Measurements from ENCODE around the gene C10orf95.

DNA sequence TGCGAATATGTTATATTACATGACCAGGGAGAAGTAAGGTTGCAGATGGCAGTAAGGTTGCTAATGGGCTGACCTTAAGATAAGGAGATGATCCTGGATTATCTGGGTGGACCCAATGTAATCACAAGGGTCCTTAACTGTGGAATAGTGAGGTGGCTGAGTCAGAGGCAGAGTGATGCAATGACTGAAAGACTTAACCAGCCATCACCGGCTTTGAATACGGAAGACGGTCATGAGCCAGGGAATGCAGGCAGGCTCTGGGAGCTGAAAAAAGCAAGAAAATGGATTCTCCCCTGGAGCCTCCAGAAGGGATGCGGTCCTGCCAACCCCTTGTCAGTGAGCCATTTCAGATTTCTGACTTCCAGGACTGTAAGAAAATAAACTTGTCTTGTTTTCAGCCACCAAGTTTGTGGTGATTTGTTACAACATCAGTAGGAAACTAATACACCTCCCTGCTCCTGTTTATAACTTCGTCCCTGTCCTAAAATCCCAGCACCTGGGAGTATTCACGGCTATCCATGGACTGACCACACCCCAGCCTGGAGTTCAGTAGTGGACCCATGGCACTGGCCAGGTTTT, 4.6 kb upstream of the C10orf95 start:
- TF ChIP-seq CTCF (IDR thresholded peaks at IDR 0.05; ENCODE audit: insufficient read depth, low read length) (no peak), SPI1 (IDR thresholded peaks at IDR 0.05; ENCODE audit: borderline replicate concordance, low read depth) (no peak), GABPA (IDR thresholded peaks at IDR 0.05; ENCODE audit: low read depth) (no peak), POLR2AphosphoS5 (IDR thresholded peaks at IDR 0.05; ENCODE audit: low read depth) (no peak), REST (IDR thresholded peaks at IDR 0.05; ENCODE audit: insufficient replicate concordance, low read depth) (no peak)
